ENCODE measurements around the gene COX15. TPM values are rescaled to one million over a fixed set of nuclear protein-coding genes. Genes with fewer than 3 reads are reported as not detected.
"Not testable (repeated sequence)": the region's sequence is repeated elsewhere in the genome, so short reads cannot be mapped to it uniquely, and the experiment has no call there.

Gene COX15
- total RNA-seq, 2 experiments from 2014 or later = 34.2 to 35.3 TPM

GRCh38 chr10:99754670-99755069 is 22.7 kb upstream of the COX15 start:
- Mint-ChIP-seq H3K36me3 (ENCODE audit: low read depth) (peaks cover 64% of the 10 kb centered on the region), H3K4me3 (no peak overlapping the region), H3K27ac (no peak overlapping the region), H3K9me3 (no peaks in the 10 kb centered on the region), H3K4me1 (ENCODE audit: low read depth) (no peaks in the 10 kb centered on the region), H3K27me3 (no peaks in the 10 kb centered on the region)
- no peak for DNase-seq
- intact Hi-C loops (cut with micrococcal nuclease) = no loop called here
- no peak for ATAC-seq
- no peak for TF ChIP-seq CTCF (IDR thresholded peaks at IDR 0.05)
- ChIA-PET CTCF (no interaction called here), POLR2A (no interaction called here)

- CTCF ChIA-PET = no interaction called here
- POLR2A ChIA-PET = no interaction called here
- Mint-ChIP-seq H3K27ac (no peak overlapping the region), H3K27me3 (no peaks in the 10 kb centered on the region), H3K9me3 (no peaks in the 10 kb centered on the region), H3K36me3 (ENCODE audit: low read depth) (peaks cover 46% of the 10 kb centered on the region), H3K4me3 (no peak overlapping the region), H3K4me1 (ENCODE audit: low read depth) (peaks cover 4% of the 10 kb centered on the region)
- TF ChIP-seq CTCF (IDR thresholded peaks at IDR 0.05) = no peak
- intact Hi-C loops (cut with micrococcal nuclease) = no loop called here
- no peak for DNase-seq
- ATAC-seq = no peak
Measured at GRCh38 chr10:99750641-99751040, 18.7 kb upstream of the COX15 start.

- Mint-ChIP-seq H3K27me3 (no peaks in the 10 kb centered on the region), H3K4me3 (no peak overlapping the region), H3K4me1 (ENCODE audit: low read depth) (peaks cover 4% of the 10 kb centered on the region), H3K9me3 (no peaks in the 10 kb centered on the region), H3K36me3 (ENCODE audit: low read depth) (peaks cover 42% of the 10 kb centered on the region), H3K27ac (no peak overlapping the region)
- intact Hi-C loops (cut with micrococcal nuclease) = no loop called here
- ChIA-PET POLR2A (interaction anchor here (1.0 kb wide), 1 partner anchor 16 kb away, joined by 3 read pairs; no protein-coding TSS in a partner anchor), CTCF (interaction anchor here (0.6 kb wide), 1 partner anchor 17 kb away, joined by 3 read pairs; no protein-coding TSS in a partner anchor)
- no peak for DNase-seq
- ATAC-seq = no peak
- TF ChIP-seq CTCF (IDR thresholded peaks at IDR 0.05) = no peak
Measured at GRCh38 chr10:99748823-99749451, 17.0 kb upstream of the COX15 start.

- POLR2A ChIA-PET; DNase-seq; H3K9me3 Mint-ChIP-seq; CTCF ChIA-PET; H3K27me3 Mint-ChIP-seq; H3K4me3 Mint-ChIP-seq; intact Hi-C loops (cut with micrococcal nuclease); H3K27ac Mint-ChIP-seq; ATAC-seq: not testable (repeated sequence)
- peaks cover 20% of the 10 kb centered on the region for H3K4me1 Mint-ChIP-seq (ENCODE audit: low read depth)
- H3K36me3 Mint-ChIP-seq (ENCODE audit: low read depth) = peaks cover 54% of the 10 kb centered on the region
Measured at GRCh38 chr10:99746166-99746565, 14.2 kb upstream of the COX15 start.

GRCh38 chr10:99743841-99744240 is 11.9 kb upstream of the COX15 start:
- POLR2A ChIA-PET = interaction anchor here (1.3 kb wide), 1 partner anchor 11 kb away, joined by 6 read pairs; the partner anchor contains the start of gene CUTC
- no peak for ATAC-seq
- TF ChIP-seq CTCF (IDR thresholded peaks at IDR 0.05) = no peak
- CTCF ChIA-PET = interaction anchor here (0.8 to 1.6 kb wide), 2 partner anchors 10 to 11 kb away, joined by 3 to 8 read pairs; partner anchors contain the start of genes COX15 and CUTC
- Mint-ChIP-seq H3K36me3 (ENCODE audit: low read depth) (peaks cover 67% of the 10 kb centered on the region), H3K4me3 (no peak overlapping the region), H3K9me3 (peaks cover 14% of the 10 kb centered on the region), H3K27me3 (no peaks in the 10 kb centered on the region), H3K4me1 (ENCODE audit: low read depth) (peaks cover 24% of the 10 kb centered on the region), H3K27ac (no peak overlapping the region)
- intact Hi-C loops (cut with micrococcal nuclease) = no loop called here
- no peak for DNase-seq

Data from activated CD8-positive, alpha-beta T cell treated with anti-CD3 and anti-CD28 coated beads for 36 hours (primary cell).